ENCODE data around the gene GPS1.

The GPS1 gene

DNA sequence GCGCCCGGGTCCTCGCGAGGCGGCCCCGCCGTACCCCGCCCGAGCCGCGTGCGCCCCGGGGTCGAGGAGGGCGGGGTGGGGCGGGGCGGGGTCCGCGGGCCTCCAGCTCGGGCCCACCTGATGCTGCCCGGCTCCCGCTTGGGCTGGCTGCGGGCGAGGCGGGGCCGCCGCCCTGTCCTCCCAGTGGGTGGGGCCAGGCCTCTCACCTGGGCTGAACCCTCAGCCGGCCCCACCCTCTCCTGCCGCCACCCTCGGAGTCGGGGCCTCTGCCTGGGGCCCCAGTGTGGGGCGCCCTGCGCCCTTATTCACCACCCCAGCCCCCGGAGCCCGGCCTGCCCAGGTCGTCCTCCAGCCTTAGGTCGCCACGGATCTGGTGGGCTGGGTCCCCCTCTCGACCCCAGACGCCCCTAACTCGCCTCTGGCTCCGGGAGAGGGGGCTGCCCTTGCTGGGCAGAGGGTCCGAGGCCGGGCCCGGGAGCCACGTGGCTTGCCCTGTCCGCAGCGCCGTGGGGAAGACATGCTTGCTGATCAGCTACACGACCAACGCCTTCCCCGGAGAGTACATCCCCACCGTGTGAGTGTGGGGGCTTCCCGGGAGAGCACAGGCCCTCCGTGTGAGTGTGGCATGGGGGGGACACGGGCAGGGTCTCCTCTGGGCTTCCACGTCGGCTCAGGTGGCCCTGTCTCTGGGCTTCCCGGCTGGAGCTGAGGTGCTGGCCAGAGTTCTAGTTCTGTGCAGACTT lies 19.6 kb upstream of the GPS1 start:
- peak overlapping the region; percentile 67 for H3K4me2 ChIP-seq (ENCODE audit: insufficient read depth, low read length)
- no peaks in the 10 kb centered on the region for H3K9me3 ChIP-seq (ENCODE audit: insufficient read depth, low read length, severe bottlenecking)
- H2AFZ ChIP-seq (ENCODE audit: low read depth, low read length) = no peak overlapping the region
- H3K27me3 ChIP-seq (ENCODE audit: insufficient read depth, low read length, poor library complexity) = no peaks in the 10 kb centered on the region
- TF ChIP-seq, protein P1, sequence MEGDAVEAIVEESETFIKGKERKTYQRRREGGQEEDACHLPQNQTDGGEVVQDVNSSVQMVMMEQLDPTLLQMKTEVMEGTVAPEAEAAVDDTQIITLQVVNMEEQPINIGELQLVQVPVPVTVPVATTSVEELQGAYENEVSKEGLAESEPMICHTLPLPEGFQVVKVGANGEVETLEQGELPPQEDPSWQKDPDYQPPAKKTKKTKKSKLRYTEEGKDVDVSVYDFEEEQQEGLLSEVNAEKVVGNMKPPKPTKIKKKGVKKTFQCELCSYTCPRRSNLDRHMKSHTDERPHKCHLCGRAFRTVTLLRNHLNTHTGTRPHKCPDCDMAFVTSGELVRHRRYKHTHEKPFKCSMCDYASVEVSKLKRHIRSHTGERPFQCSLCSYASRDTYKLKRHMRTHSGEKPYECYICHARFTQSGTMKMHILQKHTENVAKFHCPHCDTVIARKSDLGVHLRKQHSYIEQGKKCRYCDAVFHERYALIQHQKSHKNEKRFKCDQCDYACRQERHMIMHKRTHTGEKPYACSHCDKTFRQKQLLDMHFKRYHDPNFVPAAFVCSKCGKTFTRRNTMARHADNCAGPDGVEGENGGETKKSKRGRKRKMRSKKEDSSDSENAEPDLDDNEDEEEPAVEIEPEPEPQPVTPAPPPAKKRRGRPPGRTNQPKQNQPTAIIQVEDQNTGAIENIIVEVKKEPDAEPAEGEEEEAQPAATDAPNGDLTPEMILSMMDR (IDR thresholded peaks at IDR 0.05; ENCODE audit: borderline replicate concordance, extremely low read depth, low read length, poor library complexity, severe bottlenecking) = no peak
- TF ChIP-seq EZH2 (IDR thresholded peaks at IDR 0.05; ENCODE audit: borderline replicate concordance, low read depth, low read length, severe bottlenecking) = no peak
- peaks cover 45% of the 10 kb centered on the region for H3K36me3 ChIP-seq (ENCODE audit: insufficient read depth, low read length)
- peak overlapping the region; percentile 72 for H3K9ac ChIP-seq (ENCODE audit: low read depth, low read length)
- H3K4me3 ChIP-seq (ENCODE audit: low read depth in 1 of 2, low read length in 2 of 2) = peak overlapping the region; percentile 26 to 76; a peak in 3 of 4 replicates
- H3K79me2 ChIP-seq (ENCODE audit: insufficient read depth, low read length) = peaks cover 21% of the 10 kb centered on the region
- peaks cover 46% of the 10 kb centered on the region for H3K4me1 ChIP-seq (ENCODE audit: insufficient read depth, low read length)
- no peak overlapping the region for H3K27ac ChIP-seq (ENCODE audit: low read length)
- peaks cover 41% of the 10 kb centered on the region for H4K20me1 ChIP-seq (ENCODE audit: insufficient read depth, low read length)
- peak; percentile 6; the same call in 1 of the 3 replicates for ATAC-seq (ENCODE audit: insufficient read depth, low read depth)
- DNase-seq = no peak

DNA sequence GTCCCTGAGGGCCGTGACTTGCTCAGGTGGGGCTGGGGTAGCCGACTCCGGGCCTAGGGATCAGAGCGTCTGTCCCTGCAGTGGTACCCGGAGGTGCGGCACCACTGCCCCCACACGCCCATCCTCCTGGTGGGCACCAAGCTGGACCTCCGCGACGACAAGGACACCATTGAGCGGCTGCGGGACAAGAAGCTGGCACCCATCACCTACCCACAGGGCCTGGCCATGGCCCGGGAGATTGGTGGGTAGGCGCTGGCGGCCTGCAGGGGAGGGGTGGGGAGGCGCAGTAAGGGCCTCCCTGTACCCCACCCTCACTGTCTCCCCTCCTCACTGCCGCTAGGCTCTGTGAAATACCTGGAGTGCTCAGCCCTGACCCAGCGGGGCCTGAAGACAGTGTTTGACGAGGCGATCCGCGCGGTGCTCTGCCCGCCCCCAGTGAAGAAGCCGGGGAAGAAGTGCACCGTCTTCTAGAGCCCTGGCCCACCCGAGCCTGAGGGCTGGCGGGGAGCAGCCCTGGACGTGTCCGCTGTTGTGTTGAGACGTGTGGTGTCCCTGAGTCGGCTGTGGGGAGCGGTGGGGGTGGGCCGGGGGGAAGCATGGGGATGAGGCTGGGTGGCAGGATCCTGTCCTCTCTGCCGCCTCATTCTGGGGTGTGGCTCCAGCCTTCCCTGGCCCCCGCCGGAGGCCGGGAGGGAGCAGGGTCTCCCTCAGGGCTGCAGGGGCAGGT lies 18.2 kb upstream of the GPS1 start:
- DNase-seq (peak; percentile 8), ATAC-seq (ENCODE audit: insufficient read depth, low read depth) (no peak)
- Histone ChIP-seq H3K27ac (ENCODE audit: low read length) (no peak overlapping the region), H4K20me1 (ENCODE audit: insufficient read depth, low read length) (peaks cover 39% of the 10 kb centered on the region), H3K4me2 (ENCODE audit: insufficient read depth, low read length) (no peak overlapping the region), H3K27me3 (ENCODE audit: insufficient read depth, low read length, poor library complexity) (no peaks in the 10 kb centered on the region), H3K9me3 (ENCODE audit: insufficient read depth, low read length, severe bottlenecking) (no peaks in the 10 kb centered on the region), H3K4me3 (ENCODE audit: low read depth in 1 of 2, low read length in 2 of 2) (no peak overlapping the region), H3K79me2 (ENCODE audit: insufficient read depth, low read length) (peaks cover 21% of the 10 kb centered on the region), H3K4me1 (ENCODE audit: insufficient read depth, low read length) (peaks cover 52% of the 10 kb centered on the region), H3K36me3 (ENCODE audit: insufficient read depth, low read length) (peaks cover 38% of the 10 kb centered on the region), H2AFZ (ENCODE audit: low read depth, low read length) (no peak overlapping the region), H3K9ac (ENCODE audit: low read depth, low read length) (no peak overlapping the region)
- no peak for TF ChIP-seq EZH2 (IDR thresholded peaks at IDR 0.05; ENCODE audit: borderline replicate concordance, low read depth, low read length, severe bottlenecking)
- TF ChIP-seq, protein P1 (IDR thresholded peaks at IDR 0.05; ENCODE audit: borderline replicate concordance, extremely low read depth, low read length, poor library complexity, severe bottlenecking) = no peak

DNA sequence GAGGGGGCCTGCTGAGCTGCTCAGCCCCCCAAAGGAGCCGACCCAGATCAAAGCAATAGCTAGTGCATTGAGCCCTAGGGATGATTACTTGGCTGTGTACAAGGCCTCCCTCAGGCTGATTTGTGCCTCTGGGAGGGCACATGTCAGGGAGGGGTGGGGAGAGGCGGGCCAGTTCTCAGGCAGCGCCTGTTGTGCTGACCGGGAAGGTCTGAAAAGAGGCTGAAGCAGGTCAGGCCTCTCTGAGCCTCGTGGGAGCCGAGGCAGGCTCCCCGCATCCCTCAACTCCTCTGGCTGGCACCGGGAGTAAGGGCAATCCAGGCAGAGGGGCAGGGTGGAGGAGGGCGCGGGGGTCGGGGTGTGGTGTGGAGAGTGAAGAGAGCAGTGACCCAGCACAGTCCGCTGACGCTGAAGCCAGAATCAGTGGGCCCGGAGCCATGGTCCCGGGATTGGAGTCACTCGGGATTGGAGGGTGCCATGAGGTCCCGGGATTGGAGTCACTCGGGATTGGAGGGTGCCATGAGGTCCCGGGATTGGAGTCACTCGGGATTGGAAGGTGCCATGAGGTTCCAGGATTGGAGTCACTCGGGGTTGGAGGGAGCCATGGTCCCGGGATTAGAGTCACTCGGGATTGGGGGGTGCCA lies 17.2 kb upstream of the GPS1 start:
- H3K36me3 ChIP-seq (ENCODE audit: insufficient read depth, low read length) = peaks cover 36% of the 10 kb centered on the region
- H3K79me2 ChIP-seq (ENCODE audit: insufficient read depth, low read length) = peaks cover 21% of the 10 kb centered on the region
- H3K9me3 ChIP-seq (ENCODE audit: insufficient read depth, low read length, severe bottlenecking) = no peaks in the 10 kb centered on the region
- DNase-seq (peak; percentile 8), ATAC-seq (ENCODE audit: insufficient read depth, low read depth) (no peak)
- H2AFZ ChIP-seq (ENCODE audit: low read depth, low read length) = no peak overlapping the region
- H3K4me3 ChIP-seq (ENCODE audit: low read depth in 1 of 2, low read length in 2 of 2) = no peak overlapping the region
- no peaks in the 10 kb centered on the region for H3K27me3 ChIP-seq (ENCODE audit: insufficient read depth, low read length, poor library complexity)
- no peak overlapping the region for H3K27ac ChIP-seq (ENCODE audit: low read length)
- H3K9ac ChIP-seq (ENCODE audit: low read depth, low read length) = no peak overlapping the region
- peaks cover 52% of the 10 kb centered on the region for H3K4me1 ChIP-seq (ENCODE audit: insufficient read depth, low read length)
- no peak for TF ChIP-seq EZH2 (IDR thresholded peaks at IDR 0.05; ENCODE audit: borderline replicate concordance, low read depth, low read length, severe bottlenecking)
- TF ChIP-seq, protein P1 (IDR thresholded peaks at IDR 0.05; ENCODE audit: borderline replicate concordance, extremely low read depth, low read length, poor library complexity, severe bottlenecking) = no peak
- no peak overlapping the region for H3K4me2 ChIP-seq (ENCODE audit: insufficient read depth, low read length)
- H4K20me1 ChIP-seq (ENCODE audit: insufficient read depth, low read length) = peaks cover 37% of the 10 kb centered on the region
